K562 (cell line): Measurements from ENCODE around the gene SERPINB2.

Experiments
- AFF1 ChIP-seq, 2 experiments: fragments of 450-650 bp; IDR thresholded peaks; 2 replicates each; pipeline ENCODE4 v1.6.1; 2018; ENCODE audit warnings: mild to moderate bottlenecking in 2 of 2, low read depth in 1 of 2; ENCODE audit not compliant: partially characterized antibody in 2 of 2
- CTCF ChIP-seq, 3 experiments: IDR thresholded peaks in 2 of 3; conservative IDR thresholded peaks in 1 of 3; 2 replicates each; pipeline ENCODE4 v1.5.1; 2011 to 2012; ENCODE audit warnings: low read length in 3 of 3, mild to moderate bottlenecking in 3 of 3, control low read depth in 2 of 3, improper control_type of control experiment in 1 of 3, inconsistent platforms in 1 of 3, low read depth in 1 of 3, mixed read lengths in 1 of 3, moderate library complexity in 1 of 3; ENCODE audit not compliant: insufficient read depth in 2 of 3
- EP300 ChIP-seq: IDR thresholded peaks from 2 replicates; pipeline ENCODE4 v1.6.1; 2012; ENCODE audit warnings: low read length, improper control_type of control experiment
- ESRRA ChIP-seq: fragments of 450-650 bp; IDR thresholded peaks from 2 replicates; pipeline ENCODE4 v1.6.1; 2014; ENCODE audit warnings: low read depth, mild to moderate bottlenecking, moderate library complexity, borderline replicate concordance
- GMEB1 ChIP-seq: fragments of 250-450 bp; sonication (Bioruptor Pico); IDR thresholded peaks from 2 replicates; pipeline ENCODE4 v1.4.0; 2020; ENCODE audit warnings: mild to moderate bottlenecking
- JUND ChIP-seq, 2 experiments: IDR thresholded peaks; 2 replicates in 1 of 2; 3 replicates in 1 of 2; pipeline ENCODE4 v1.6.1; 2011; ENCODE audit warnings: borderline replicate concordance in 2 of 2, low read depth in 2 of 2, low read length in 2 of 2, improper control_type of control experiment in 1 of 2, missing biosample characterization in 1 of 2, missing genetic modification characterization in 1 of 2, missing genetic modification reagents in 1 of 2
- MYNN ChIP-seq, 2 experiments: sonication (generic); formaldehyde crosslinking in 1 of 2; IDR thresholded peaks; 2 replicates each; pipeline versions ENCODE4 v1.5.0 to v1.6.1; 2016 to 2020; ENCODE audit warnings: antibody characterized with exemption in 1 of 2, missing genetic modification reagents in 1 of 2
- NR2C2 ChIP-seq, 2 experiments: fragments of 200-800 bp in 1 of 2; sonication (Bioruptor generic) in 1 of 2; sonication (generic) in 1 of 2; formaldehyde crosslinking in 1 of 2; IDR thresholded peaks; 2 replicates each; pipeline versions ENCODE4 v1.6.1 to v1.8.0; 2016 to 2022; ENCODE audit warnings: mild to moderate bottlenecking in 1 of 2, missing compliant biosample characterization in 1 of 2, missing genetic modification characterization in 1 of 2, missing genetic modification reagents in 1 of 2
- REST ChIP-seq, 2 experiments: fragments of 450-650 bp; formaldehyde crosslinking in 1 of 2; IDR thresholded peaks; 2 replicates each; pipeline versions ENCODE4 v1.4.0 to v1.6.1; 2014 to 2020; ENCODE audit warnings: mild to moderate bottlenecking in 2 of 2, borderline replicate concordance in 1 of 2, low read depth in 1 of 2
- ZFP1 ChIP-seq: fragments of 450-650 bp; formaldehyde crosslinking; IDR thresholded peaks from 2 replicates; pipeline ENCODE4 v1.4.0; 2020; ENCODE audit warnings: mild to moderate bottlenecking, mixed read lengths

GRCh38 chr18:63867368-63868125, 20.0 kb upstream of the SERPINB2 start:
- no peak for TF ChIP-seq REST (IDR thresholded peaks at IDR 0.05; ENCODE audit: borderline replicate concordance)
- no peak for TF ChIP-seq REST (CRISPR knock-in tag; IDR thresholded peaks at IDR 0.05; ENCODE audit: low read depth)
- no peak for TF ChIP-seq AFF1 (IDR thresholded peaks at IDR 0.05; ENCODE audit: low read depth in 1 of 2, partially characterized antibody in 2 of 2)
- TF ChIP-seq ESRRA, result no peak
- no peak for TF ChIP-seq NR2C2 (CRISPR knock-in tag; IDR thresholded peaks at IDR 0.05)
- TF ChIP-seq NR2C2 (tag; IDR thresholded peaks at IDR 0.05), result no peak
- TF ChIP-seq JUND (IDR thresholded peaks at IDR 0.05; ENCODE audit: borderline replicate concordance, low read depth, low read length), result no peak
- no peak for TF ChIP-seq JUND (tag; IDR thresholded peaks at IDR 0.05; ENCODE audit: borderline replicate concordance, low read depth, low read length)
- TF ChIP-seq GMEB1 (CRISPR knock-in tag), result no peak
- no peak for TF ChIP-seq MYNN (IDR thresholded peaks at IDR 0.05)
- no peak for TF ChIP-seq MYNN (CRISPR knock-in tag; IDR thresholded peaks at IDR 0.05)
- TF ChIP-seq ZFP1, result no peak
- no peak for TF ChIP-seq CTCF (IDR thresholded peaks at IDR 0.05 in 2 of 3, conservative IDR thresholded peaks at IDR 0.05 in 1 of 3; ENCODE audit: insufficient read depth in 2 of 3, low read depth in 1 of 3, low read length in 3 of 3)
- TF ChIP-seq EP300, result no peak
